GM21723 (cell line): ENCODE results near the gene ETS1.
"Not testable (repeated sequence)": the region's sequence is repeated elsewhere in the genome, so short reads cannot be mapped to it uniquely, and the experiment has no call there.

Source experiments
- ATAC-seq: cut with Tn5 transposase; IDR thresholded peaks from one replicate; pipeline ENCODE4 v1.9.1; 2021; ENCODE audit warnings: mild to moderate bottlenecking, moderate library complexity; ENCODE audit not compliant: unreplicated experiment

The ETS1 gene

DNA sequence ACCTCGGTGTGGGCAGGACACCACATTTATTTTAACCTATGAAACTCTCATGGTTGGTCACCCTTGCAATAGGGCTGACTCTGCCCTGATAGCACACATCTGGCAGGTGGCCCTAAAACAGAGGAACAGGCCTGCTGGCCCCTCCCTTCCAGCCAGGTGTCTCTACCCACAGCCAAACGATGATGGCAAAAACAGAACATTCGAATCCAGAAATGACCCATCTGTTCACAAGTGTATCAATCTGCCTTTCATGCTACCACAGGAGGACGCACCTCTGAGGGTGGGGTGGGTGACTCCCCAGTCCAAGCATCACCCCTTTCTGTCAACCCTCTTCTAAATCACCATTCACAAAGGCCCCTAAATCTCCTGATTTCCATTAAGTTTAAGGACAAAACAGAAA lies 118.1 kb downstream of the ETS1 start:
- peak; percentile 49 for ATAC-seq

DNA sequence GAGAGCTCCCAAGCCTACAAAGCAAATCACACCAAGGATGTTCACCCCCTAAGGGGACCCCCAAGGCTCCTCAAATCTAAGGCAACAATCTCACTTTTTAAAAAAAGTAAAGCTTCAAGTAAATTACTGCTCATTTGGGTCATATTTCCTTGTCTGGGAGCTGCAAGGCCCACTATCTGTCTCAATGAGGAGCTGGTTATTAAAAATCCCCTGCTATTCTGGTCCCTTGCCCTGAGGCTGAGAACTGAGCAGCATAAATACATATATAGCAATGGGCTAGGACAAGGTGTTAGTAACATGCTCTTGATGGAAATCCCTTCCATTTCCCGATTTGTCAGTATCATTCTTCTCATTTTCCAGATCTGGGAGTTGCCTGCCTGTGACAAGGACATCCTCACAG lies 119.2 kb downstream of the ETS1 start:
- no peak for ATAC-seq

DNA sequence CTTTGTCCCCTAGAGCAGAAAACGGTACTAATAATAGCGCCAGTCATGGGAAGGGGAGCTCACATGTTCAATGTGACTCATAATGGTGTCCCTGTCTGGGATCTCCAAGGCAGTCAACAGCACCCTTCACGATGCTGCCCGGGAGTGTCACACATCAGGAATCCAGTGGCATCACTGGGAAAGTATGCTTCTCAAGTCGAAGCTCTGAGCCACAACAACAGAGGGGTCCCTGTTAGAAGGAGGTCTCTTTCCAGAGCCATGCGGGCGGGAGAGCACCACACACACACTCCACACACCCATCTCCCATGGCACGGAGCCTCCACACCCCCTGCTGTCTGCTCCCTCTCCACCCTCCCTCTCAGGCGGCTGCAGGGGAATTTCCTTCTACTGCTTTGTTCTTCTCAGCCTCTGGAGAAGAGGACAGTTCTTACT lies 119.7 kb downstream of the ETS1 start:
- no peak for ATAC-seq

DNA sequence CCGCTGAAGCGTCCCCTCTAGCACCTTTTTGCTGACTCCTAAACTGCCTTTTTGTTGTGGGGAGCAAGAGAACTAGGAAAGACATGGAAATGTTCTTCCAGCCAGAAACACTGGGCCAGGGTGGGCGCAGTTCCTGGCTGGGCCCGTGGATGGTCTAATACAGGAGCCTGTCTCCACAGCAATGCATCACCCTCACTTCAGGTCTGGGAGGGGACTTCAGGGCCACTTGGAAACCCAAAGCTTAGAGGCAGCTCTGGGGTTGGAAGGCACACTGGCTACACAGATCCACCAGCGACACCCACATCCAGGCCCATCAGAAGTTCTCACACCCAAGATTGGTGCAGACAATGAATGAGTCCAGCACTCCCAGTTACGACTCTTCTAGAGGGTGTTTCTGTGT lies 120.3 kb downstream of the ETS1 start:
- ATAC-seq = no peak

DNA sequence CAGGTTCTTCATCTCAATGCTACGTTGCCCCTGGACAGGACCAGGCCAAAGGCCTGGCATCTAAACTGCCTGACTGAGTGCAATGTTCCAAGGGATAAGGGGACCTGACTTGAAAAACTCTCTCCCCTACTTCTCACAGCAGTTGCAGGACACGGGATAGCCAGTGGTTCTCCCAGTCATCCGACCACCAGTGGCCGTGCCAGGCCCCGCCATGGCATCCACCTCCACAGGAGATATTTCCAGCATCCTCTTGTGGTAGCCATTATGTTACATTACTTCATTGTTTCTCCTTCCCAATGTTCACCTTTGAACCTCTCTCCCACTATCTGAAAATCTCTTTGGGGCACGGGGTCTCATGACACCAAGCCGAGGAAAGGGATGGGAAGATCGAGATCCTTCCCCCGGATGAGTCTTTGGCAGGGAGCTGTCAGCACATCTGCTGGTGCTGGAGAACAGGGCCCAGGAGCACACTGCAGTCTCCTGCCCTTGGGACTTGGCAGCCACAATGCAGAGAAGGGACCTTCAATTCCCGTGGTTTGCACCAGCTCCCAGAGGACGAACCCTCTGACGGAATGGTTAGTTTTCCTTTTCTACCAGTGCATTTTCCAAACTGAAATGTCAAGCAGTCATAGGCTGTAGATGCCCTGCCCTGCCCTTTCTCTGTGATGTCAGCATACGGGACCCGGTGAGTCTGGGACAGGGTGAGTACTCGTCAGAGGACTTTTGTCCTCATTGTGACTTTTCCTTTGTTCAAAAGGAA lies 121.2 kb downstream of the ETS1 start:
- no peak for ATAC-seq

DNA sequence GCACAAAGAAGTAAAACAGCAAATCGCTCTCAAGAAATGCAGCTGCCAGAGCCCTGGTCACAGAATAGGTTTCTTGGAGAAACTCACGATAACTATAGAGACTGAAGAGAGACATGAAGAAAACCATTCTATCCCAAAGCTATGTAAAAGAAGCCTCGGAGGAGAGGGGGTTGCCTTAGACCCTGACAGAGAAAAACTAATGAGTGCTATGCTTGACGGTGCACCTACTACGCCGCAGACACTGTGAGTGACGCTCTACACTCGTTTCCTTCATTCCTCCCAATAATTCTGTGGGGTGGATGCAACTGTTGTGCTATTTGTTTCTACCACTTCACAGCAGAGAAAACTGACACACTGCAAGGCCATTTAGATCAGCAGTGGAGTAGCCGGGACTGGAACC lies 121.8 kb downstream of the ETS1 start:
- ATAC-seq = no peak

DNA sequence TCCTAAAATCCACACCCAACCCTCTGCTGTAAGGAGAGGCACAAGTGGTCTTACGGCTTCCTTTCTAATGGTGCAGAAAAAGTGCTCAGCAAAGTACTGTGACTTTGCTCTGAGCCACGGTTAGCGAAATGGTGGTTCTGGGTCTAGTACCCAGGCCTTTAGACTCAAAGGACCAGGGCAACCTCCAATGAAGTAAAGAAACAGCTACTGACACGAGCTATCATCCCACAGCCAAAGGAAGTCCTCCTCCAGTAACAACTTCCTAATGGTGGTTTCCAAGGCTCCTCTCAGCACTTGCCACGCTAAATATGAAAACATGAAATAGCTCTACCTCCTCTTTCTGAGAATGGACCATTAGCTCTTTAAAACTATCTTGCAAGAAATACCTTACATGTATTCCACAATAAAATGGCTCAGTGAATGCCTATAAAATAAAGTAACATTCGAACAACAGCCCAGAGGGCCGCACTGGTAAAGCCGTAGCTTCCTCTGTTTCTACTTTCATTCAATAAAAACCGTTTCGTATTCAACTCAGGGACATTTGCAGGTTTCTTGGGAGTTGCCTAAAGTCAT lies 122.4 kb downstream of the ETS1 start:
- ATAC-seq = no peak

DNA sequence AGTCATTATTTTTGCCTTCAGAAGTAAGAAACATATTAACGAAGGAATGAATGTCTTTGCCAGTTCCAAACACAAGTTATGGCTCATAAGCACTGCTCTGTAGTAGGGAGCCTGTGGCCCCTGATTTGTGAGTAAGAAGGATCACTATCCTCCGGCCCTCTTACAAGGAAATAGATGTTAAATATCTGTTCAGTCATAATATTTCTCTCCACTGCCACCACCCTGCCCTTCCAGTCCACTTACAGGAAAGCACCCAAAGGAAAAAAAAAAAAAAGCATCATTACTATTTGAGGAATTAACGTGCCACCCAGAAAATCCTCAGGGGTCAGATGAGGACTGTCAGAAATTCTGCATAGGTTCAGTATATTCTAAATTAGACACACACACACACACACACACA lies 123.4 kb downstream of the ETS1 start:
- no peak for ATAC-seq

DNA sequence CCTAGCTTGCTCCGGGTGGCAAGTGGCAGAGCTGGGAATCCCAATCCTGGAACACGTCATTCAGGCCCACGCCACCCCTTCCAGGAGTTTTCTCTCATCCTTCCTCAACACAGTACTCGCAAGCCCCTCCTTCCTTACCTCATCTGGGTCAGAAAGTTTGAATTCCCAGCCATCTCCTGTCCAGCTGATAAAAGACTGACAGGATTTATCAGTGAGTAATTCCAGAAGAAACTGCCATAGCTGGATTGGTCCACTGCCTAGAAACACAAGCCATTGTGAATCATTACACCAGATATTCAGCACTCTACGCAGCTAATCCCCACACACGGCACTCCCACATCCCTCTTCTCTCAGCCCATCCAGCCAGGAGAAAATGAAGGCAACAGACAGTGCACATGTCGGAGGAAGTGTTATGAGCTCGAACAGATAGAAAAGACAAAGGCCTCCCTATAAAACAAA lies 124.0 kb downstream of the ETS1 start:
- ATAC-seq = no peak

DNA sequence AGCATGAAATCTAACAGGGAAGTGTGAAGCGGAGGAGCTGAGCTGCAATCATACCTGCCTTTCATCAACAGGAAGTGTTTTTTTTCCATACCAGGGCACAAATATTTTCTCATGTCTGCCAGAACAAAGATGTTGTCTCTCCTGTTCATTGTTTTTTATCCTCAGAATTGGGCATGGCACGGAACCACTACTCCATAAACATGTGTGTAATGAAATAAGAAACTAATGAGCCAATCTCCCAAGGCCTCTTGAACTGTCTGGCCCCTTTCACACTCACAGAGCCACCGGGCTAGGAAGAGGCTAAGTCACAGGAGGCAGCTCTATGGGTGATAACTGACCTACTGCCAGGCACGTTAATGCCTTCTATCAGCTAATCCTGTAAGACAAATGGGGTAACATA lies 124.4 kb downstream of the ETS1 start:
- ATAC-seq = no peak

DNA sequence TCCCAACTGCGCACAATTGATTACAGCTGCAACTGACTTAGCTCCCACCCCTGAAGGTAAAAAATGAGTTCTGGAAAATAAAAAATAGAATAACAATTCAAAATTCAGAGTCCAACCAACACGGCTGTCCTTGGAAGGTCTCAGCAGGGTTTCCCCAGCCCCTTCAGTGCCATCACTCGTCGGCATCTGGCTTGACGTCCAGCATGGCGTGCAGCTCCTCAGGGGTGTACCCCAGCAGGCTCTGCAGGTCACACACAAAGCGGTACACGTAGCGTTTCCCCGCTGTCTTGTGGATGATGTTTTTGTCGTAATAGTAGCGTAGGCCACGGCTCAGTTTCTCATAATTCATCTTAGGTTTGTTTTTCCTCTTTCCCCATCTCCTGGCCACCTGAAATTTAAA lies 125.2 kb downstream of the ETS1 start:
- no peak for ATAC-seq

DNA sequence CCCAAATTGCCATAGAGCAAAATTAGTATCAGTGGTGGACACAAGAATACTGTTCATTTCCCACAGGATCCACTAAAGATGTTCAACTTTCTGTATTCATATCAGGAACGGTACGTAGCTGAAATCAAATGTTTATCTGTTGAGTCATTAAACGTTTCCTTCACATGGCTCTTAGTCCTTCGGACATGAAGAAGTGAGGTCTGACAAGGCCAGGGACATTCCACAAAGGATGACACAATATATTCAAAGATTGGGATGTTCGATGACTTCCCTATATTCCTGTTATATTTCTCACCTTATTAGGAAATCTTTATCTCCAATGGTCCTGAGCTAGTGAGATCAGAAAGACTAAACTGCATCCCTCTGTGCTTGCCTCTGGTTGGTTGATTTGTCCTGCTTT lies 129.0 kb downstream of the ETS1 start:
- ATAC-seq = no peak

DNA sequence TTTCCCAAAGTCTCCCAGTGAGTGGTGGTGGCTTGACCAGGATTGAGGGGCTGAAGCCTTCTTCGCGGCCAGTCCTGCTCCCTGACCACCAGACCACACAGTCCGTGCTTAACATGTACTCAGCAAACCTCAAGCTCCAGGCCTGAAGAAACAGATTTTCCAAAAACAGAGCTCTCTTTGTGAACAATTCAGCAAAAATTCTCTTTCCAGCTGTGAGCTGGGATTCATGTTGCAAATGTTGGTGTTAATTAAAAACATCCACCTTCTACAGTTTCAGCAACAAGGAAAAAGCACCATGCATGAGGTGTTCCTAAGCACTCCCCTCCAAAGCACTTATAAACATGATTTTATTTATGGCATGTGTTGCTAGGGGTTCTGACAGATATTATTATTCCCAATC lies 129.5 kb downstream of the ETS1 start:
- ATAC-seq = no peak

DNA sequence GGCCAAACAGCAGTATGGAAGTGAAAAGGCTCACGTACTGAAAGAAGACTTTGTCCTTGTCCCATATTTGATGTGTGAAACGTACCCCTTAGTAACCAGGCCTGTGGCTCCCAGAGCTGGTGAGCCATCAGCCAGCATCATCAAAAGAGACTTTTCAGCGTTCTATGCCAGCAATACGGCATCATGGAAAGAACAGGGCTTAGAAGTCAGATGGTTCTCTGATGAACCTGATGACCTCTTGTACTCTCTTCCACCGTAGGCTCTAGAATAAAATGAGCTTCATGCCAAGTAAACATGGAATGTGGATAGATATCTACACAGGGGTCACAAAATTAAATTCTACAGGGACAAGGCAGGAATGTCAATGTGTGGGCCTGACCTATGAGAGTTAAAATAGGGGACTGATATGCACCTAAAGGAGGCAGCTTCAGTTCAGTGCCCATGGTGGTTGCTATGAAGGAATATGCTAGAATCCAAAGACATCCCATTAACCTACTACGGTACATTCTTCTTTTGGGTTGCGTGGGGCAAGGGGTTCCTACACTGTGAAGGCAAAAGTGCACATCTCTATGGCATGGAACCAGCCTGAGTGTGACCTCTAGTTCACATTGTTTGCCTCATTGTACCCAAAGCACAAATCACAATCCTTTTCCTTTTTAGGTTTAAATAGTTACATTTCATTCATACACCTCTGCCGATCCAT lies 130.6 kb downstream of the ETS1 start:
- ATAC-seq = no peak

DNA sequence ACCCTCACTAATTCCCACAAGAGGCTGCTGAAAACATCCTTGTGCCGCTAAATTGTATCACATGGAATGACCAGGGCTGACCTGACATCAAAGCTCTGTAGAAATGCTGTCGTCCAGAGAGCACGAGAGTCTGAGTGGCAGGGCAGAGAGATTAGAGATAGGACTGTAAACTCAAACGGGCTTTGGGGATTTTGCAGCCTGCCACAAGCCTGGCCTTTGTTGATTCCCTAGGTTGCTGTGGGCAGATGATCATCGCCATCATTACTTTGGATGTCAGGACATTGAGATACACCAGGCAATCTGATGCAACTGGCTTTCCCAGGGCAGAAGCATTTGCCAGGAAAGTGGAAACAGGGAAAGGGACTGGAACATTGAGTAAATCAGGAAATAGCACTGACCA lies 131.6 kb downstream of the ETS1 start:
- ATAC-seq = no peak

DNA sequence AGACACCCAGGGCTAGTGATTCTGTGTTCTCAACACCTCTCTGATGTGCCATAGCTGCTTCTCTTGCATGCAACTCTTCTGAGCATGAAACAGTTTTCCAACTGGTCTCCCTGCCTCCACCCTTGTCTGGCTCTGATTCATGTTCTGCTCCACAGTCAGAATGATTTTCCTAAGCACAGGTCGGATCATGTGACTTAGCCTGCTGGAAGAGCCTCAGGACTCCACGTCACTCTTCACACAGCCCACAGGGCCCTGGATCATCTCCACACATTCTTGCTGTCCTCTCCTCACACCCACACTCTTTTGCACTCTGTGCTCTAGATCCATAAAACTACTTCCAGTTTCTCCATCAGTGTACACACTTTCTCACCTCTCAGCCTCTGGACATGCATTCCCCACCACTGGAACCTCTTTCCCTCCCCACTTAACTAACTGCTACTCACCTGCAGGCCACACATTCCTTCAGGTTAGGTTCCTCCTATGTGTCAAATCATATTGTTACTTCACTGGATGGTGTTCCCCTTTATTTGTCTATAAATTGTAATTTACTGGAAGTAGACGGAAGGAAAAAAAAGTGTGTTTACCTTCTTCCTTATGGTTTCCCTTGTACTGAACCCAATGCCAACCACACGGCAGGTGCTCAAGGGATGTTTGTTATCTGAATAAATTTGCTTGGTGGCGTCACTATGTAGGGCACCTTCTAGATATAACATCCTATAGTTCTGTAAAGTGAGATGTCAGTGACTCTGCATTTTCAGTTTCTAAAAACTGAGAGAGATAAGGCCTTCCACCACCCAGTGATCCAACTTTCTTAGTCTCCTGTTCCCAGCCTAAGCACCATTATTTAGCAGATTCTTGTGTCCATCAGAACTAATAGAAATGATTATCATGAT lies 133.7 kb downstream of the ETS1 start:
- no peak for ATAC-seq

DNA sequence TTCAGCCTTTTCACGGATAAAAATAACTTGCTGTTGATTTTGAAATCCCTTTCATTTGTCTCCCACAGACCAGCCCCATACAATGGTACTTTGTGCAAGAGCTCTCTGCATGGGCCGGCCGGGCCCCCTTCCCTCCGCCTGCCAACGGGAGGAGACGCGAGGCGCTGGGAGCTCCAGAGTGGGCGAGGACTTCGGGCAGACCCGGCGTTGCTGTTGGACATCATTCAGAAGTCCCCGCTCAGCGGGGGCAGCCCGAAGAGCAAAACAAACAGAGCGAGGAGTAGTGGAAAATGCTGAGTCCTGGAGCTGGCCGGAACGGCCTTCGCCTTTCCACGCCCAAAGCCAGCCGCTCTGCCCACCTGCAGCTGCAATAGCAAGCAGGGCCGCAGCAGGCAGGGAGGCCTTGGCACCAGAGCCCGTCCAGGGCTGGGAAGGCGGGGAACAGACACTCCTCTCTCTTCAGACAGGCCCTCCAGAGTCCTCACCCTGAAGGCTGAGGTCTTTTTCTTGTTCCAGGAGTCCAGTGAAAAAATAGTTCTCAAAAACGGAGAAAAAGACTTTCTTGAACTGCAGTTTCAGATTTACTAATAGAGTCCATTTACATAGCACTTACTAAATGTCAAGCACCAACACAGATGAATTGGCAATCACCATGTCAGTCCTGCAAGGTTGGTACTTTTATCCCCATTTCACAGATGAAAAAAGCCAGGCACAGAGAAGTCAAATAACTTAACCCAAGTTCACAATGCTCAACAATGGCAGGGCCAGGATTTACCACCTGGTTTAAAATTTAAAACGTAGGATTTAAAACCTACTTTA lies 135.5 kb downstream of the ETS1 start:
- no peak for ATAC-seq

DNA sequence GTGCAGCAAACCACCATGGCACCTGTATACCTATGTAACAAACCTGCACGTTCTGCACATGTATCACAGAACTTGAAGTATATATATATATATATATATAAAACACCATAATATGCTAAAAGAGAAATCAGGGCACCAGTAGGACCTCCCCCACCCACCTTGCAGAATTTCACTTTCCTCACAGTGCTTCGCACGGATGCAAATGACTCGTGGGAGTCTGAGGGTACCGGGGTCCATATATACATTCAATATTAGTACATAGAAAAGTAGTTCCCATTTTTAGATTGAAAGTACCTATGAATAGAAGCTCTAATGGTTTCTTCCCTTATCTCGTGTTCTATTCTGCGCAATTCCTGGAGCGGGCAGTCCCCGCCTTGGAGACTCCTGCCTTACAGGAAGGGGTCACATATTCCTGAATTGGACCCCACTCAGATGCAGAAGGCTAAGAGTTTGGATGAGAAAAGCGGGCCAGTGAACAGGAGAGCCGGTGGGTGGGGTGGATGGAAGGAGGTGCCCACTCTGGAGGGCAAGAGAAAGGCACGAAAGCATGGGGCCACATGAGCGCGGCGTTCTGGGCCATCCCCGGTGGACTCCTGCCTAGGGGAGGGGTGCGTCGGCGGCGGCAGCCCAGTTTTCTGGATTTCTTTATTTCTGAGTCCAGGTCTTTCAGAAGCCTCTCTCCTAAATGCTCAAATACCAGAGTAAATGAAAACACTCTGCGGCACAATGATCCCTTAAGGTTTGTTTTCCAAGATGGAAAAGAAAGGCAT lies 136.3 kb downstream of the ETS1 start:
- ATAC-seq = no peak

DNA sequence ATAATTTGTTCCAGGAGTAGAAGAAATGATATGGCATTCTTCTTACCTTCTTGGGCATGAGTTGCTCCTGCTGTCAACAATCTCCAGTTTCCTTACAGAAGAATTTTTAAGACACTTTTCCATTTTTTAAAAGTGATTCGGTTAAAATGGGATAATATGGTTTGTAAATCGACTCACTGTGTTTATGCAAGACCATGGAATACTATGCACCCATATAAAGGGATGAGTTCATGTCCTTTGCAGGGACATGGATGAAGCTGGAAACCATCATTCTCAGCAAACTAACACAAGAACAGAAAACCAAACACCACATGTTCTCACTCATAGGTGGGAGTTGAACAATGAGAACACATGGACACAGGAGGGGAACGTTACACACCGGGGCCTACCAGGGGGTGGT lies 136.9 kb downstream of the ETS1 start:
- ATAC-seq = not testable (repeated sequence)
